GM06990 (cell line): ENCODE results near the gene ZHX3.

ENCODE experiments used
- DNase-seq: peaks from one replicate; pipeline ENCODE4 v3.0.0-alpha.2; 2011; ENCODE audit not compliant: insufficient read length; ENCODE audit errors: extremely low read depth
- H3K27me3 ChIP-seq: replicated peaks from 2 replicates; pipeline ENCODE4 v1.6.0; 2011; ENCODE audit warnings: low read length; ENCODE audit not compliant: control insufficient read depth, insufficient read depth
- H3K36me3 ChIP-seq: 2 replicates; pipeline ENCODE4 v1.5.1; 2011; ENCODE audit warnings: low read length; ENCODE audit not compliant: control insufficient read depth, insufficient read depth
- H3K4me3 ChIP-seq: replicated peaks from 2 replicates; pipeline ENCODE4 v1.5.1; 2011; ENCODE audit warnings: low read depth, mild to moderate bottlenecking, control low read depth, low read length
- CTCF ChIP-seq: IDR thresholded peaks from 2 replicates; pipeline ENCODE4 v1.5.1; 2011; ENCODE audit warnings: low read length, control low read depth, mild to moderate bottlenecking, inconsistent platforms; ENCODE audit not compliant: insufficient read depth, poor library complexity, severe bottlenecking

Gene ZHX3

GRCh38 chr20:41261790-41262717 is 55.5 kb downstream of the ZHX3 start:
- no peak for DNase-seq
- Histone ChIP-seq H3K4me3 (no peak overlapping the region), H3K36me3 (no peaks in the 10 kb centered on the region), H3K27me3 (no peaks in the 10 kb centered on the region)
- no peak for TF ChIP-seq CTCF

- TF ChIP-seq CTCF: no peak
- no peaks in the 10 kb centered on the region for H3K27me3 ChIP-seq
- DNase-seq: no peak
These were observed 56.3 kb downstream of the ZHX3 start for GRCh38 chr20:41261260-41261659.

GRCh38 chr20:41260734-41261220 is 56.8 kb downstream of the ZHX3 start:
- TF ChIP-seq CTCF: no peak

More at GRCh38 chr20:41261260-41261659, 56.3 kb downstream of the ZHX3 start:
- Histone ChIP-seq H3K36me3 (no peaks in the 10 kb centered on the region), H3K4me3 (no peak overlapping the region)

GRCh38 chr20:41259309-41259708 is 58.2 kb downstream of the ZHX3 start:
- no peak for TF ChIP-seq CTCF
- no peaks in the 10 kb centered on the region for H3K36me3 ChIP-seq

More at GRCh38 chr20:41260734-41261220, 56.8 kb downstream of the ZHX3 start:
- no peak for DNase-seq
- Histone ChIP-seq H3K4me3 (no peak overlapping the region), H3K27me3 (no peaks in the 10 kb centered on the region), H3K36me3 (no peaks in the 10 kb centered on the region)

GRCh38 chr20:41258474-41258873 is 59.1 kb downstream of the ZHX3 start:
- H3K4me3 ChIP-seq: no peak overlapping the region
- no peaks in the 10 kb centered on the region for H3K36me3 ChIP-seq
- no peak for TF ChIP-seq CTCF
- no peak for DNase-seq
- H3K27me3 ChIP-seq: no peaks in the 10 kb centered on the region

More at GRCh38 chr20:41259309-41259708, 58.2 kb downstream of the ZHX3 start:
- H3K27me3 ChIP-seq: no peaks in the 10 kb centered on the region
- no peak for DNase-seq
- H3K4me3 ChIP-seq: no peak overlapping the region
